Activated CD4-positive, alpha-beta T cell treated with anti-CD3 and anti-CD28 coated beads, Interleukin-2, amount 10 ng/mL, durations not matched to agents 24 days and 14 days (primary cell): Measurements from ENCODE around the gene KCNAB1. TPM values are rescaled to one million over a fixed set of nuclear protein-coding genes. Genes with fewer than 3 reads are reported as not detected.
"Not testable (repeated sequence)": the region's sequence is repeated elsewhere in the genome, so short reads cannot be mapped to it uniquely, and the experiment has no call there.

ENCODE experiments used
- DNase-seq: peaks from one replicate; pipeline ENCODE4 v3.0.0; 2022
- H3K27ac Mint-ChIP-seq: one replicate; pipeline ENCODE4 v1.8.0; 2022; ENCODE audit warnings: mild to moderate bottlenecking, mixed read lengths
- H3K27me3 Mint-ChIP-seq: one replicate; pipeline ENCODE4 v1.8.0; 2022; ENCODE audit warnings: mixed read lengths
- H3K36me3 Mint-ChIP-seq: one replicate; pipeline ENCODE4 v1.8.0; 2022; ENCODE audit warnings: low read depth, mild to moderate bottlenecking, mixed read lengths
- H3K4me1 Mint-ChIP-seq: one replicate; pipeline ENCODE4 v1.8.0; 2021; ENCODE audit warnings: mixed read lengths
- H3K4me3 Mint-ChIP-seq: one replicate; pipeline ENCODE4 v1.8.0; 2022; ENCODE audit warnings: mild to moderate bottlenecking, moderate library complexity, mixed read lengths
- H3K9me3 Mint-ChIP-seq: one replicate; pipeline ENCODE4 v1.8.0; 2021; ENCODE audit warnings: mixed read lengths
- intact Hi-C: fragments of 100-400 bp; cut with micrococcal nuclease; formaldehyde crosslinking; loops from one replicate; pipeline ENCODE4 v1.15.1; 2023
- total RNA-seq: library from RNA; stranded (reverse); gene quantifications from 2 replicates; pipeline ENCODE4 v1.2.3, GENCODE V29; 2022

The KCNAB1 gene
- total RNA-seq, 1 donor from 2014 or later = not detected

- Mint-ChIP-seq H3K4me1 (no peaks in the 10 kb centered on the region), H3K9me3 (no peaks in the 10 kb centered on the region), H3K27ac (no peak overlapping the region), H3K27me3 (peaks cover 7% of the 10 kb centered on the region), H3K4me3 (no peak overlapping the region), H3K36me3 (no peaks in the 10 kb centered on the region)
- intact Hi-C loops = no loop called here
- no peak for DNase-seq
Measured at GRCh38 chr3:156174229-156174847, 54.0 kb downstream of the KCNAB1 start.

DNA sequence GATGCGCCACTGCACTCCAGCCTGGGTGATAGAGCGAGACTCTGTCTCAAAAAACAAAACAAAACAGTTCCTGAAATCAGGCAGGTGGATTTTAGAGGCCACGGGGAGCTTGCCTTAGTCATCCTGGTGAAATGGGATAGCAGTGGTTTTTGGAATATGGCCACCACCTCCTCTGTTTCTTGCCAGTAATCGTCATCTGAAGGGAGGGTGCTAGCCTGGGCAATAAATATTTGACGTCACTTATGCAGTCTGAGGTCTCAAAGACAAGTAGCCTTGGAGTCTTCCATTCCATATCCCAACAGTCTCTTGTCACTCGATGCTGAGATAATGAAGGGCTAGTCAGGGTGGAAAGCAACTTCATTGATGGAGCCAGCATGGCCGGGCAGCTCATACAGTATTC lies 55.2 kb downstream of the KCNAB1 start:
- Mint-ChIP-seq H3K9me3 (no peaks in the 10 kb centered on the region), H3K27me3 (peaks cover 5% of the 10 kb centered on the region), H3K27ac (no peak overlapping the region), H3K36me3 (no peaks in the 10 kb centered on the region), H3K4me3 (no peak overlapping the region), H3K4me1 (no peaks in the 10 kb centered on the region)
- intact Hi-C loops = no loop called here
- DNase-seq = no peak

GRCh38 chr3:156176048-156176447 lies 55.7 kb downstream of the KCNAB1 start:
- H3K27ac Mint-ChIP-seq = no peak overlapping the region
- intact Hi-C loops = no loop called here

GRCh38 chr3:156176629-156177210 lies 56.3 kb downstream of the KCNAB1 start:
- Mint-ChIP-seq H3K27me3 (peaks cover 8% of the 10 kb centered on the region), H3K9me3 (no peaks in the 10 kb centered on the region)
- DNase-seq = no peak

More at GRCh38 chr3:156176048-156176447, 55.7 kb downstream of the KCNAB1 start:
- no peak for DNase-seq
- Mint-ChIP-seq H3K9me3 (no peaks in the 10 kb centered on the region), H3K4me1 (no peaks in the 10 kb centered on the region), H3K36me3 (no peaks in the 10 kb centered on the region), H3K4me3 (no peak overlapping the region), H3K27me3 (peaks cover 5% of the 10 kb centered on the region)

DNA sequence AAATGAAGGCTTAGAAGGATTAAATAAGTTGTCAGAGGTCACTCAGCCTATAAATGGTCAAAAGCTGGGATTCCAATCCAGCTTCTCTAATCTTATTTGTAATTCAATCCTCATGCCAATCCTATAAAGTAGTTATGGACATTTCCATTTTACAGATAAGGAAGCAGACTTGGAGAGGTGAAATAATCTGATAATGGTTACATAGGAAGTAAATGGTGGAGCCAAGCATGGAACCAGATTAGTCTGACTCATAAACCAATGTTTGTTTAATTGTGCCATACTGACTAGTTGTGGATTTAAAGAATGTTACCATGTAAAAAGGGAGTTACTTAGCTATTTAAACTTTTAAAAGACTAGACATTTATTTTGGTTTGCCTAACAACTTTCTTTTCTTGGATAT lies 59.7 kb downstream of the KCNAB1 start:
- Mint-ChIP-seq H3K27me3 (peaks cover 6% of the 10 kb centered on the region), H3K4me3 (no peak overlapping the region), H3K36me3 (no peaks in the 10 kb centered on the region), H3K27ac (no peak overlapping the region), H3K9me3 (no peaks in the 10 kb centered on the region), H3K4me1 (peaks cover 3% of the 10 kb centered on the region)
- DNase-seq = no peak
- intact Hi-C loops = no loop called here

More at GRCh38 chr3:156176629-156177210, 56.3 kb downstream of the KCNAB1 start:
- Mint-ChIP-seq H3K27ac (no peak overlapping the region), H3K36me3 (no peaks in the 10 kb centered on the region), H3K4me1 (peaks cover 3% of the 10 kb centered on the region), H3K4me3 (no peak overlapping the region)
- intact Hi-C loops = no loop called here

DNA sequence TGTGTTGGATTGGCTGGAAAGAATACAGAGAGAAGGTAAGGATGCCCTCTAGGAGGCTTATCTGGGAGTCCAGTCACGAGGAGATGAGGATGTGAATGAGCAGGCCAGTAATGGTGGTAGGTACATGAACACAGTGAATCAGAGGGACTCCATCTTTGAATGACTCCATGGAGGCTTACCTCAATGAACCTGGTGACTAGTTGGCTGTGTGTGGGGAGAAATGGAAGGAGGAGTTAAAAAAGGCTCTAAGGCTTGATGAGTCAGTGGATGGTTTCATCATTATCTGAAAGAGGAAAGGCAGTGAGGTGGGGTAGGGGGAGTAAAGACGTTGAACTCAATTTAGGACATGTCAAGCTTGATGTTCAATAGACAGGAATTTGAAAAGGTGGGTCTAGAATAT lies 61.1 kb downstream of the KCNAB1 start:
- no peak overlapping the region for H3K4me3 Mint-ChIP-seq
- H3K27ac Mint-ChIP-seq = no peak overlapping the region
- H3K27me3 Mint-ChIP-seq = peaks cover 6% of the 10 kb centered on the region

GRCh38 chr3:156183396-156183795 lies 63.0 kb downstream of the KCNAB1 start:
- Mint-ChIP-seq H3K36me3 (no peaks in the 10 kb centered on the region), H3K4me1 (peaks cover 3% of the 10 kb centered on the region), H3K9me3 (no peaks in the 10 kb centered on the region), H3K4me3 (no peak overlapping the region), H3K27me3 (peaks cover 10% of the 10 kb centered on the region), H3K27ac (no peak overlapping the region)
- intact Hi-C loops = no loop called here
- no peak for DNase-seq

More for the DNA sequence above, 61.1 kb downstream of the KCNAB1 start:
- Mint-ChIP-seq H3K36me3 (no peaks in the 10 kb centered on the region), H3K9me3 (no peaks in the 10 kb centered on the region), H3K4me1 (peaks cover 3% of the 10 kb centered on the region)
- intact Hi-C loops = no loop called here
- no peak for DNase-seq

- H3K4me1 Mint-ChIP-seq = peaks cover 3% of the 10 kb centered on the region
- intact Hi-C loops = no loop called here
- H3K27ac Mint-ChIP-seq = no peak overlapping the region
- DNase-seq = no peak
- no peaks in the 10 kb centered on the region for H3K36me3 Mint-ChIP-seq
- H3K9me3 Mint-ChIP-seq = no peaks in the 10 kb centered on the region
- H3K27me3 Mint-ChIP-seq = peaks cover 10% of the 10 kb centered on the region
- H3K4me3 Mint-ChIP-seq = no peak overlapping the region
Measured at GRCh38 chr3:156184156-156184555, 63.8 kb downstream of the KCNAB1 start.

DNA sequence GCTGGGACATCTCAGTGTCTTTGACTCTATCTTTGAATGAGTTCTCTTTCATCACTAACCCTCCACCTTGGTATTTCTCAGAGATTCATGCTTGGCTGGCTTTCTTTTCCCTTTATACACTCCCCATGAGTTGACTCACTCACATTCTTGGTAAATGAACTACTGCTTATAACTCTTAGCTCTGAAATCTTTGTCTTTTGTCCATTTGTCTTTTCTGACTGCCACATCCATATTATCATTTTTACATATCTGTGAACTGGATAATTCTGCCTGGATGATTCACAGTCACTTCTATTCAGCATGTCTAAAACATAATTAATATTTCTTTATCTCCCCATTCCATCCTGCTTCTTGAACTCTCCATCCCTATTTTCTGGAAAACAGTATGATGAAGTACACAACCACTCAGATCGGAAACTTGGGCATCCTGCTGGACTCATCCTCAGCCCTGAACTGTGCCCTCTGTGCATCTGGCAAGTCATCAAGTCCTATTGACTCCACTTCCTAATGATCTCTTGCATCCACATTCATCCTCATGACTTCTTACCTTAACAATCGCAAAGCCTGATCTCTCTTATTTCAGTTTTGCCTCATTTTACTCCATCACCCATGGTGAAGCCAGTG lies 66.9 kb downstream of the KCNAB1 start:
- Mint-ChIP-seq H3K27me3 (peaks cover 7% of the 10 kb centered on the region), H3K36me3 (no peaks in the 10 kb centered on the region), H3K4me1 (no peaks in the 10 kb centered on the region), H3K9me3 (no peaks in the 10 kb centered on the region), H3K27ac (no peak overlapping the region), H3K4me3 (no peak overlapping the region)
- intact Hi-C loops = no loop called here
- no peak for DNase-seq

DNA sequence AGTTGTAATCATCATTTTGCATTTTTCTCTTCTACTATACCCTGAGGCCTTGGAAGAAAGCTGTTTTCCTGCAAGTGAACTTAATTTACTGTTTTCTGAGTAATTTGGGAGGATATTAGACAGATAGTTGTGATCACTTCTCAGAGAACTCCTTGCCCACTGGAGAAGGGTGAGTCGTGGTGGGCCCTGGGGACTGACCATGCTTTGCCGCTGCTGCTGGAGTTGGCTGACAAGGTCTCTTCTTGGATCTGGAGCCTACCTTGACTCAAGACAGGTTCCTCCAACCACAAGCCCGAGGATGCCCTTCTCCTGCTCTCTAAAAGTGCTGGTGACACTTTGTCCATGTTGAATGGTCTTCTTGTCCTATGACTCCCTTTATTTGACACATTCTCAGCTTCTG lies 68.4 kb downstream of the KCNAB1 start:
- no peak overlapping the region for H3K27ac Mint-ChIP-seq
- no peaks in the 10 kb centered on the region for H3K9me3 Mint-ChIP-seq
- peaks cover 9% of the 10 kb centered on the region for H3K27me3 Mint-ChIP-seq
- no peak for DNase-seq
- no peaks in the 10 kb centered on the region for H3K36me3 Mint-ChIP-seq
- H3K4me3 Mint-ChIP-seq = no peak overlapping the region
- no peaks in the 10 kb centered on the region for H3K4me1 Mint-ChIP-seq
- intact Hi-C loops = no loop called here

DNA sequence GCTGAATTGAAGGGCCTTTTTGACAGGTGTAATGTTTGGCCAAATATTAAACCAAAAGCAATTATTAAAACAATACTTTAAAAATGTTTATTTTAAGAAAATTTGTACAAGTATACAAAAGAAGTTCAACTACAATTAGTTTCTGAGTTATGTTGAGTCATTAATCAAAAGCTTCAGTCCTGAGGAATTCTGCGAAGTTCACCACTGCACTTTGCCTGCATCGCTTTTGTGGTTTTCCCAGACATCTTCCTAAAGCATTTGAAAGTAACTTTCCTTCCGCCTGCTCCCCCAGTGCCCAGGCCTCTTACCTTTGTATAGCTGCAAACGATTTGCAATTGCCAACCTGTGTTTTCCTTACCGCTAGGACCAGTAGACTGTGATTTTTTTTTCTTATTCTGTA lies 69.5 kb downstream of the KCNAB1 start:
- intact Hi-C loops = no loop called here
- H3K36me3 Mint-ChIP-seq = no peaks in the 10 kb centered on the region

GRCh38 chr3:156194945-156195344 lies 74.6 kb downstream of the KCNAB1 start:
- H3K9me3 Mint-ChIP-seq, H3K27me3 Mint-ChIP-seq, H3K36me3 Mint-ChIP-seq, H3K27ac Mint-ChIP-seq, H3K4me3 Mint-ChIP-seq, DNase-seq, H3K4me1 Mint-ChIP-seq, intact Hi-C loops: not testable (repeated sequence)

More for the DNA sequence above, 69.5 kb downstream of the KCNAB1 start:
- H3K4me3 Mint-ChIP-seq = no peak overlapping the region
- DNase-seq = no peak
- H3K9me3 Mint-ChIP-seq = no peaks in the 10 kb centered on the region
- H3K27ac Mint-ChIP-seq = no peak overlapping the region
- no peaks in the 10 kb centered on the region for H3K4me1 Mint-ChIP-seq
- peaks cover 9% of the 10 kb centered on the region for H3K27me3 Mint-ChIP-seq

- intact Hi-C loops, H3K4me3 Mint-ChIP-seq, H3K27ac Mint-ChIP-seq, H3K36me3 Mint-ChIP-seq, H3K9me3 Mint-ChIP-seq, H3K27me3 Mint-ChIP-seq, DNase-seq, H3K4me1 Mint-ChIP-seq: not testable (repeated sequence)
Measured at GRCh38 chr3:156197152-156197551, 76.8 kb downstream of the KCNAB1 start.
